ENCODE data around the gene TBL1XR1. TPM values are rescaled to one million over a fixed set of nuclear protein-coding genes. Genes with fewer than 3 reads are reported as not detected.

TBL1XR1 gene
- total RNA-seq, 1 experiment from 2014 or later, result 127 TPM

DNA sequence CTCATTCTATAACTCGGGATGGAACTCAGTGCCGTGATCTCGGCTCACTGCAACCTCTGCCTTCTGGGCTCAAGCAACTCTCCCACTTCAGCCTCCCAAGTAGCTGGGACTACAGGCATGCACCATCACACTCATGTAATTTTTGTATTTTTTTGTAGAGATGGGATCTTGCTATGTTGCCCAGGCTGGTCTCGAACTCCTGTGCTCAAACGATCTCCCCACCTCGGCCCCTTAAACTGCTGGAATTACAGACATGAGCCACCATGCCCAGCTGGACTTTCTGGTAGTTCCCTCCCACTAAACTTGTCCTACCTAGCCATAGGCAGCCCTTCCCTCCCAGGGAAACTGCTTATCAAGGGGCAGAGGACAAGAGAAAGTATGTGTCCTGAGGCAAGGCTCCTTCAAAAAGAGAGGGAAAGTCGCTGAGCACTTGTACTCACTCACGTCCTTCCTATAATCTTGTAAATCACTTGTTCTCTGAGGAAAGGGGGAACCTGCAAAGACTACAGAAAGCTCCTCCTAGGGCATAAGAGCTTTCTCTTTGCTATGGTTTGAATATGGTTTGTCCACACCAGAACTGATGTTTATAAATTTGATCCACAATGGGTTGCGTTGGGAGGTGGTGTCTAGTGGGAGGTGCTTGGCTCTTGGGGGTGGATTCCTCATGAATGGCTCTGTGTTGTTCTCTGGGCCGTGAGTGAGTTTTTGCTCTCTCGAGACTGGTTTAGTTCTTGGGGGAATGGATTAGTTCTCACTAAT is 13.6 kb upstream of the TBL1XR1 start:
- H3K4me3 Mint-ChIP-seq (ENCODE audit: unreplicated experiment), result no peak overlapping the region
- peaks cover 12% of the 10 kb centered on the region for H3K4me1 Mint-ChIP-seq (ENCODE audit: low read depth, unreplicated experiment)
- H3K9me3 Mint-ChIP-seq (ENCODE audit: unreplicated experiment), result no peaks in the 10 kb centered on the region
- DNase-seq, result peak; percentile 18 to 59
- no peak for TF ChIP-seq CTCF (IDR thresholded peaks at IDR 0.05; ENCODE audit: insufficient read depth in 1 of 2, low read depth in 1 of 2, low read length in 1 of 2, severe bottlenecking in 1 of 2, unreplicated experiment in 1 of 2)
- ChIA-PET CTCF (no interaction called here), POLR2A (no interaction called here)
- Histone ChIP-seq H3K9me3 (no peaks in the 10 kb centered on the region), H3K27me3 (replicated peaks; ENCODE audit: control insufficient read depth, insufficient read depth, low read length) (no peaks in the 10 kb centered on the region), H3K4me1 (peaks cover 25% of the 10 kb centered on the region), H3K4me3 (ENCODE audit: low read depth, low read length) (no peak overlapping the region), H3K36me3 (ENCODE audit: control insufficient read depth, insufficient read depth, low read length) (no peaks in the 10 kb centered on the region)
- H3K27ac Mint-ChIP-seq (ENCODE audit: unreplicated experiment), result no peak overlapping the region
- intact Hi-C loops (cut with micrococcal nuclease; ENCODE audit: unreplicated experiment), result no loop called here
- BruUV-seq (replicated peaks), result no TSS peak
- H3K36me3 Mint-ChIP-seq (ENCODE audit: insufficient read depth, unreplicated experiment), result no peaks in the 10 kb centered on the region
- H3K27me3 Mint-ChIP-seq (ENCODE audit: insufficient read depth, unreplicated experiment), result no peaks in the 10 kb centered on the region

- no peak for TF ChIP-seq CTCF (IDR thresholded peaks at IDR 0.05; ENCODE audit: insufficient read depth in 1 of 2, low read depth in 1 of 2, low read length in 1 of 2, severe bottlenecking in 1 of 2, unreplicated experiment in 1 of 2)
- Mint-ChIP-seq H3K27me3 (ENCODE audit: insufficient read depth, unreplicated experiment) (no peaks in the 10 kb centered on the region), H3K36me3 (ENCODE audit: insufficient read depth, unreplicated experiment) (no peaks in the 10 kb centered on the region), H3K9me3 (ENCODE audit: unreplicated experiment) (no peaks in the 10 kb centered on the region), H3K27ac (ENCODE audit: unreplicated experiment) (no peak overlapping the region), H3K4me3 (ENCODE audit: unreplicated experiment) (no peak overlapping the region), H3K4me1 (ENCODE audit: low read depth, unreplicated experiment) (peaks cover 12% of the 10 kb centered on the region)
- Histone ChIP-seq H3K27me3 (replicated peaks; ENCODE audit: control insufficient read depth, insufficient read depth, low read length) (no peaks in the 10 kb centered on the region), H3K4me1 (peaks cover 25% of the 10 kb centered on the region), H3K9me3 (no peaks in the 10 kb centered on the region), H3K4me3 (ENCODE audit: low read depth, low read length) (no peak overlapping the region), H3K36me3 (ENCODE audit: control insufficient read depth, insufficient read depth, low read length) (no peaks in the 10 kb centered on the region)
- intact Hi-C loops (cut with micrococcal nuclease; ENCODE audit: unreplicated experiment), result no loop called here
- no TSS peak for BruUV-seq (replicated peaks)
- POLR2A ChIA-PET, result no interaction called here
- DNase-seq, result no peak
- CTCF ChIA-PET, result no interaction called here
These were observed 12.2 kb upstream of the TBL1XR1 start for GRCh38 chr3:177209509-177209908.

DNA sequence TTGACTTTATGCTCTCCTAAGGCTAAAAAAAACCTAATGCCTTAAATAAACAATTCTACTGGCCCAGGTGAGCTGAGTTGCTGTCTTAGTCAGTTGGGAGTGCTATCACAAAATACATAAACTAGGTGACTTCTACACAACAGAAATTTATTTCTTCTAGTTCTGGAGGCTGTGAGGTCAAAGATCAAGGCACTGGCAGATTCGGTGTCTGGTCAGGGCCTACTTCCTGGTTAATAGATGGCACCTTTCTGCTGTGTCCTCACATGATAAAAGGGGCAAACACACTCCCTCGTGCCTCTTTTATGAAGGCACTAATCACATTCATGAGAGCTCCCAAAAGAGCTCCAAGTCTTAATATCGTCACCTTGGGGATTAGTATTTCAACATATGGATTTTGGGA is 11.5 kb upstream of the TBL1XR1 start:
- POLR2A ChIA-PET, result no interaction called here

More for the DNA sequence above, 11.5 kb upstream of the TBL1XR1 start:
- H3K27me3 ChIP-seq (replicated peaks; ENCODE audit: control insufficient read depth, insufficient read depth, low read length), result no peaks in the 10 kb centered on the region
- no peak for DNase-seq
- peaks cover 12% of the 10 kb centered on the region for H3K4me1 Mint-ChIP-seq (ENCODE audit: low read depth, unreplicated experiment)
- H3K27ac Mint-ChIP-seq (ENCODE audit: unreplicated experiment), result no peak overlapping the region
- H3K27me3 Mint-ChIP-seq (ENCODE audit: insufficient read depth, unreplicated experiment), result no peaks in the 10 kb centered on the region
- CTCF ChIA-PET, result no interaction called here
- H3K36me3 Mint-ChIP-seq (ENCODE audit: insufficient read depth, unreplicated experiment), result no peaks in the 10 kb centered on the region
- no peak for TF ChIP-seq CTCF (IDR thresholded peaks at IDR 0.05; ENCODE audit: insufficient read depth in 1 of 2, low read depth in 1 of 2, low read length in 1 of 2, severe bottlenecking in 1 of 2, unreplicated experiment in 1 of 2)
- H3K4me1 ChIP-seq, result peaks cover 20% of the 10 kb centered on the region
- no peaks in the 10 kb centered on the region for H3K9me3 Mint-ChIP-seq (ENCODE audit: unreplicated experiment)
- H3K36me3 ChIP-seq (ENCODE audit: control insufficient read depth, insufficient read depth, low read length), result no peaks in the 10 kb centered on the region
- H3K9me3 ChIP-seq, result peaks cover 4% of the 10 kb centered on the region; the same call in 1 of the 2 replicates
- H3K4me3 Mint-ChIP-seq (ENCODE audit: unreplicated experiment), result no peak overlapping the region
- no peak overlapping the region for H3K4me3 ChIP-seq (ENCODE audit: low read depth, low read length)
- no TSS peak for BruUV-seq (replicated peaks)
- intact Hi-C loops (cut with micrococcal nuclease; ENCODE audit: unreplicated experiment), result no loop called here
